Esophagus muscularis mucosa (tissue), 3 donors: Measurements from ENCODE around the gene MBD5.

Experiments used
- EP300 ChIP-seq: sonication (generic); formaldehyde crosslinking; IDR thresholded peaks from one replicate; pipeline ENCODE4 v1.6.1; 2017; ENCODE audit warnings: antibody characterized with exemption
- POLR2A ChIP-seq: fragments of 450-650 bp; IDR thresholded peaks from one replicate; pipeline ENCODE4 v1.6.1; 2017; ENCODE audit warnings: antibody characterized with exemption, moderate library complexity, mild to moderate bottlenecking, low read depth
- POLR2AphosphoS5 ChIP-seq, 2 donors: sonication (generic); formaldehyde crosslinking; IDR thresholded peaks; one replicate each; pipeline ENCODE4 v1.6.1; 2017; ENCODE audit warnings: antibody characterized with exemption in 2 of 2

DNA sequence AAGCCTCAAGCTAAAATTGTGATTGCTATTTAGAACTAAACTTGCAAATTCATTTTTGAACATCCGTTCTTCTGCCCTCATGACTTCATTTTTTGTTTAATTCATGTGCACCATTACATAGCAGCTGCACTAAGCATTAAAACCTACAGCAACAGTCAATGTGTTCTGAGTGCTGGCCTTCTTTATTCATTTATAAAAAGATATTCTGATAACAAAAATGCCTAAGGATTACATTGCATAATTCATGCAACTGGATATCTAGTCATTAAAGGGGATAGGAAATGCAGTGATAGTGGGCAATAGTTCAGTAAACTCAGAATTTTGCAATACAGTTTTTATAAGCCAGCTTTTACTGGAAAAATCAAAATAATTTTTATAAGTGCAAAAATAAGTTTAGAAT is 329.3 kb downstream of the MBD5 start:
- TF ChIP-seq POLR2AphosphoS5 (IDR thresholded peaks at IDR 0.05) (no peak), EP300 (no peak), POLR2A (no peak)
